IMR-90 (cell line): Measurements from ENCODE around the gene WNK1.

Source experiments
- POLR2A ChIP-seq: IDR thresholded peaks from 2 replicates; pipeline ENCODE4 v1.6.1; 2012; ENCODE audit warnings: mild to moderate bottlenecking, low read depth, low read length
- TF ChIP-seq, protein P1 (sequence below): conservative IDR thresholded peaks from 2 replicates; pipeline ENCODE4 v1.5.1; 2012; ENCODE audit warnings: mild to moderate bottlenecking, low read depth, low read length, improper control_type of control experiment

DNA sequence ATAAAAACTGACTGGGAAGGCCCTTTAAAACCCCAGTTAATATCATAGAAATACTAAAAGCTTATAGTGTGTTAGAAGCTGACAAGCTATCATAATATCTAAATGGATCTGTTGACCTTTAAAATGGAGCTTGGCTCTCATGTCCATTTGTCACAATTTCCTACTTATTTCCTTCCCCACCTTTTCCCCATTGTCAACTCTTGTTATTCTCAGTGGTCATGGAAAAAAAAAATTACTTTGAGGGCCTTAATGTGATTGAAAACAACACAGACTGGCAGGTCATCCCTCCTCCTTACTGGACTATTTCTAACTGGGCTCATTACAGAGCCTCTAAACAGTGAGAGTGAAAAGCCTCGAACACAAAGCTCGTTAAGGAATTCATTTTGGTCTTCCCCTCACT, 13.7 kb upstream of the WNK1 start:
- TF ChIP-seq, protein P1, sequence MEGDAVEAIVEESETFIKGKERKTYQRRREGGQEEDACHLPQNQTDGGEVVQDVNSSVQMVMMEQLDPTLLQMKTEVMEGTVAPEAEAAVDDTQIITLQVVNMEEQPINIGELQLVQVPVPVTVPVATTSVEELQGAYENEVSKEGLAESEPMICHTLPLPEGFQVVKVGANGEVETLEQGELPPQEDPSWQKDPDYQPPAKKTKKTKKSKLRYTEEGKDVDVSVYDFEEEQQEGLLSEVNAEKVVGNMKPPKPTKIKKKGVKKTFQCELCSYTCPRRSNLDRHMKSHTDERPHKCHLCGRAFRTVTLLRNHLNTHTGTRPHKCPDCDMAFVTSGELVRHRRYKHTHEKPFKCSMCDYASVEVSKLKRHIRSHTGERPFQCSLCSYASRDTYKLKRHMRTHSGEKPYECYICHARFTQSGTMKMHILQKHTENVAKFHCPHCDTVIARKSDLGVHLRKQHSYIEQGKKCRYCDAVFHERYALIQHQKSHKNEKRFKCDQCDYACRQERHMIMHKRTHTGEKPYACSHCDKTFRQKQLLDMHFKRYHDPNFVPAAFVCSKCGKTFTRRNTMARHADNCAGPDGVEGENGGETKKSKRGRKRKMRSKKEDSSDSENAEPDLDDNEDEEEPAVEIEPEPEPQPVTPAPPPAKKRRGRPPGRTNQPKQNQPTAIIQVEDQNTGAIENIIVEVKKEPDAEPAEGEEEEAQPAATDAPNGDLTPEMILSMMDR, result no peak
- TF ChIP-seq POLR2A, result no peak
